OCI-LY1 (cell line): ENCODE measurements around the gene B4GALT4.

Experiments
- H2AFZ ChIP-seq: fragments of 200-600 bp; sonication (generic), shearing (Covaris generic); 2 replicates; pipeline ENCODE4 v1.6.0; 2014; ENCODE audit warnings: antibody characterized with exemption, mild to moderate bottlenecking, low read length
- H3F3A ChIP-seq: fragments of 200-600 bp; sonication (generic), shearing (Covaris generic); 2 replicates; pipeline ENCODE4 v1.6.0; 2014; ENCODE audit warnings: mild to moderate bottlenecking, antibody characterized with exemption, low read length, moderate library complexity; ENCODE audit not compliant: insufficient read depth
- H3K27ac ChIP-seq: fragments of 200-600 bp; sonication (generic); 2 replicates; pipeline ENCODE4 v1.5.1; 2014; ENCODE audit warnings: low read length, mixed run types, mild to moderate bottlenecking, low read depth; ENCODE audit not compliant: poor library complexity, severe bottlenecking
- H3K27me3 ChIP-seq: fragments of 200-600 bp; sonication (generic); 2 replicates; pipeline ENCODE4 v1.6.0; 2014; ENCODE audit warnings: antibody characterized with exemption, mild to moderate bottlenecking, low read length, moderate library complexity; ENCODE audit not compliant: insufficient read depth
- H3K36me3 ChIP-seq: fragments of 200-600 bp; sonication (generic); 2 replicates; pipeline ENCODE4 v1.6.1; 2014; ENCODE audit warnings: mild to moderate bottlenecking, antibody characterized with exemption, low read length, moderate library complexity, mixed read lengths; ENCODE audit not compliant: insufficient read depth
- H3K4me1 ChIP-seq: fragments of 200-600 bp; sonication (generic); 2 replicates; pipeline ENCODE4 v1.5.1; 2014; ENCODE audit warnings: mild to moderate bottlenecking, low read length, moderate library complexity; ENCODE audit not compliant: insufficient read depth, severe bottlenecking
- H3K4me2 ChIP-seq: fragments of 200-600 bp; sonication (generic), shearing (Covaris generic); 2 replicates; pipeline ENCODE4 v1.6.1; 2014; ENCODE audit warnings: low read length
- H3K4me3 ChIP-seq: fragments of 200-600 bp; sonication (generic); 2 replicates; pipeline ENCODE4 v1.5.1; 2014; ENCODE audit warnings: low read length, low read depth, mild to moderate bottlenecking, mixed read lengths; ENCODE audit not compliant: poor library complexity, severe bottlenecking
- H3K79me2 ChIP-seq: fragments of 200-600 bp; shearing (Covaris generic); 2 replicates; pipeline ENCODE4 v1.6.1; 2016; ENCODE audit warnings: mixed run types, low read length, mixed read lengths; ENCODE audit not compliant: insufficient read depth
- H3K9ac ChIP-seq: fragments of 200-600 bp; sonication (generic), shearing (Covaris generic); 2 replicates; pipeline ENCODE4 v1.6.1; 2014; ENCODE audit warnings: mild to moderate bottlenecking, low read length, mixed read lengths
- H3K9me2 ChIP-seq: fragments of 200-600 bp; sonication (generic), shearing (Covaris generic); 2 replicates; pipeline ENCODE4 v1.6.1; 2014; ENCODE audit warnings: low read depth, mild to moderate bottlenecking, low read length, mixed read lengths
- H3K9me3 ChIP-seq: fragments of 200-600 bp; shearing (Covaris generic); 2 replicates; pipeline ENCODE4 v1.6.1; 2014; ENCODE audit warnings: low read length, mixed read lengths
- H4K20me1 ChIP-seq: fragments of 200-600 bp; sonication (generic), shearing (Covaris generic); 2 replicates; pipeline ENCODE4 v1.6.0; 2016; ENCODE audit warnings: mild to moderate bottlenecking, low read length; ENCODE audit not compliant: insufficient read depth
- EZH2 ChIP-seq: fragments of 200-600 bp; sonication (generic), shearing (Covaris generic); IDR thresholded peaks from 2 replicates; pipeline ENCODE4 v1.8.0; 2017; ENCODE audit warnings: borderline replicate concordance, mixed run types, mild to moderate bottlenecking, antibody characterized with exemption, low read length, moderate library complexity, mixed read lengths
- TF ChIP-seq, protein P1 (sequence below): fragments of 200-600 bp; sonication (generic), shearing (Covaris generic); IDR thresholded peaks from 2 replicates; pipeline ENCODE4 v1.5.1; 2017; ENCODE audit warnings: mild to moderate bottlenecking, antibody characterized with exemption, low read length, moderate library complexity, mixed read lengths

B4GALT4 gene

DNA sequence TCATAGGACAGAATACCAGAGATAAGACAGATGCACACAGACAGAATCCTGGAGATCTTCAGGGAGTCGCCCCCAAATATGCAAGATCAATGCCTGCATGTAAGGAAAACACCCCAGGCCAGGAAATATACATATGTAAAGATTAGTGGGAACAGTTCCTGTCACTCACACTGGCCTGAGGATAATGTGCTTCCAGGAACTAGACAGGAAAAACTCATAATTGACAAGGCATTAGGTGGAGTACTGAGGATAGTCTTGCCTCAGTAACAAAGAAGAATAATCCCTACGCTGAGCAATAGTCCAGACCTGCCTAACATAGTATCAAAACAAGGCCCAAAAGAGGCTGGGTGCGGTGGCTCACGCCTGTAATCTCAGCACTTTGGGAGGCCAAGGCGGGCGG is 20.4 kb upstream of the B4GALT4 start:
- Histone ChIP-seq H3F3A (no peaks in the 10 kb centered on the region), H3K4me1 (peaks cover 12% of the 10 kb centered on the region), H3K9me3 (no peaks in the 10 kb centered on the region), H3K9ac (no peak overlapping the region), H3K9me2 (no peaks in the 10 kb centered on the region), H3K4me3 (no peak overlapping the region), H3K27me3 (no peaks in the 10 kb centered on the region), H3K36me3 (no peaks in the 10 kb centered on the region), H3K27ac (no peak overlapping the region), H2AFZ (no peak overlapping the region), H3K79me2 (no peaks in the 10 kb centered on the region), H4K20me1 (no peaks in the 10 kb centered on the region), H3K4me2 (no peak overlapping the region)
- no peak for TF ChIP-seq EZH2
- TF ChIP-seq, protein P1, sequence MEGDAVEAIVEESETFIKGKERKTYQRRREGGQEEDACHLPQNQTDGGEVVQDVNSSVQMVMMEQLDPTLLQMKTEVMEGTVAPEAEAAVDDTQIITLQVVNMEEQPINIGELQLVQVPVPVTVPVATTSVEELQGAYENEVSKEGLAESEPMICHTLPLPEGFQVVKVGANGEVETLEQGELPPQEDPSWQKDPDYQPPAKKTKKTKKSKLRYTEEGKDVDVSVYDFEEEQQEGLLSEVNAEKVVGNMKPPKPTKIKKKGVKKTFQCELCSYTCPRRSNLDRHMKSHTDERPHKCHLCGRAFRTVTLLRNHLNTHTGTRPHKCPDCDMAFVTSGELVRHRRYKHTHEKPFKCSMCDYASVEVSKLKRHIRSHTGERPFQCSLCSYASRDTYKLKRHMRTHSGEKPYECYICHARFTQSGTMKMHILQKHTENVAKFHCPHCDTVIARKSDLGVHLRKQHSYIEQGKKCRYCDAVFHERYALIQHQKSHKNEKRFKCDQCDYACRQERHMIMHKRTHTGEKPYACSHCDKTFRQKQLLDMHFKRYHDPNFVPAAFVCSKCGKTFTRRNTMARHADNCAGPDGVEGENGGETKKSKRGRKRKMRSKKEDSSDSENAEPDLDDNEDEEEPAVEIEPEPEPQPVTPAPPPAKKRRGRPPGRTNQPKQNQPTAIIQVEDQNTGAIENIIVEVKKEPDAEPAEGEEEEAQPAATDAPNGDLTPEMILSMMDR: no peak

DNA sequence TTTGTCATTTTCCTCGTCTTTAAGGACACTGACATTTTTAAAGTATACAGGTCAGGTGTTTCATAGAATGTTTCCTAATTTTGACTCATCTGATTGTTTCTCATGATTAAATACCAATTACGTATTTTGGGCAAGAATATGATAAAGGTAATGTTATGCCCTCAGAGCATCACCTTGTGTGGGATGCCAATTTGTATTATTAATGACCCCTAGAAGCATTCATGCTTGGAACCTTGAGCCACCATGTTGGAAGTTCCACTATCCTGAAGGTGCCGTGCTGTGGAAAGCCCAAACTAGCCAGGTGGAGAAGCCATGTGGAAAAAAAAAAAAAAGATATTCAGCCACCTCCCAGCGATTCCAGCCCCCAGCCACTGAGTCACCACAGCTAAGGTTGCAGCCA is 19.1 kb upstream of the B4GALT4 start:
- no peaks in the 10 kb centered on the region for H3K27me3 ChIP-seq
- no peaks in the 10 kb centered on the region for H3K36me3 ChIP-seq
- peaks cover 12% of the 10 kb centered on the region for H3K4me1 ChIP-seq
- H3K9me2 ChIP-seq: no peaks in the 10 kb centered on the region
- TF ChIP-seq, protein P1: no peak
- no peak for TF ChIP-seq EZH2
- H3K79me2 ChIP-seq: no peaks in the 10 kb centered on the region
- no peak overlapping the region for H2AFZ ChIP-seq
- no peaks in the 10 kb centered on the region for H3F3A ChIP-seq
- H3K9me3 ChIP-seq: no peaks in the 10 kb centered on the region
- no peak overlapping the region for H3K27ac ChIP-seq
- H3K4me2 ChIP-seq: no peak overlapping the region
- no peak overlapping the region for H3K4me3 ChIP-seq
- H4K20me1 ChIP-seq: no peaks in the 10 kb centered on the region
- no peak overlapping the region for H3K9ac ChIP-seq

DNA sequence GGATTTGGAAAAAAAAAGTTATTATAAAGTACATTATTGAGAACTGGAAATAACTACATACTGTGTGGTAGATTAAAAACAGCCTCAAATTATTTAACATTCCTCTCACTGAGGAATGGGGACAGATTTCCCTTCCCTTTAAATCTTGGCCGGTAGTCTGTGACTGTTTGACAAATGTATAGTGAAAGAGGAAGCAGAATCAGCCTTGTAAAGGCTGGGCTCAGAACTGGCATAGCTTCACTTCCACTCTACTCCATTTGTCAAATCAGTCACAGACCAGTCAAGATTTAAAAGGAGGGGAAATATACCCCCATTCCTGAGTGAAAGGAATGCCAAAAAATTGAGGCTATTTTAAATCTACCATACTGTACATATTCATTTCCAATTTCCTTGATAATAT is 18.2 kb upstream of the B4GALT4 start:
- no peak for TF ChIP-seq EZH2
- TF ChIP-seq, protein P1: no peak
- Histone ChIP-seq H3K27me3 (no peaks in the 10 kb centered on the region), H2AFZ (no peak overlapping the region), H3K4me3 (no peak overlapping the region), H3K4me2 (no peak overlapping the region), H3K4me1 (peaks cover 12% of the 10 kb centered on the region), H3K9me2 (no peaks in the 10 kb centered on the region), H3K79me2 (no peaks in the 10 kb centered on the region), H3F3A (no peaks in the 10 kb centered on the region), H3K36me3 (no peaks in the 10 kb centered on the region), H3K9ac (no peak overlapping the region), H3K27ac (no peak overlapping the region), H3K9me3 (no peaks in the 10 kb centered on the region), H4K20me1 (no peaks in the 10 kb centered on the region)
